ENCODE data around the gene RHEB. TPM values are rescaled to one million over a fixed set of nuclear protein-coding genes. Genes with fewer than 3 reads are reported as not detected.
A peak's percentile ranks its signal among the peaks of the same experiment; 100 is the strongest.

RHEB gene
- total RNA-seq, 1 experiment from 2014 or later: 87.0 TPM

- Histone ChIP-seq H3K9me3 (ENCODE audit: low read length) (no peaks in the 10 kb centered on the region), H3K27ac (ENCODE audit: low read length) (no peak overlapping the region), H3K4me2 (ENCODE audit: low read length) (0 out of 2 replicates have a peak overlapping the region, but pooled peaks have one; percentile 1), H4K20me1 (ENCODE audit: low read length) (no peaks in the 10 kb centered on the region), H2AFZ (ENCODE audit: low read length) (no peak overlapping the region), H3K79me2 (ENCODE audit: low read length) (no peaks in the 10 kb centered on the region), H3K9me2 (replicated peaks; ENCODE audit: low read length) (no peaks in the 10 kb centered on the region), H3K36me3 (ENCODE audit: low read depth, low read length) (peaks cover 2% of the 10 kb centered on the region; the same call in 1 of the 2 replicates), H3F3A (ENCODE audit: low read length, unreplicated experiment) (no peaks in the 10 kb centered on the region), H3K4me1 (ENCODE audit: insufficient read depth, low read length) (peaks cover 11% of the 10 kb centered on the region; the same call in 1 of the 2 replicates), H3K4me3 (ENCODE audit: low read length) (no peak overlapping the region), H3K9ac (ENCODE audit: low read length) (no peak overlapping the region), H3K27me3 (ENCODE audit: low read length) (no peaks in the 10 kb centered on the region)
- no TSS peak for BruUV-seq (replicated peaks)
- peak; percentile 54 for DNase-seq
- no peak for TF ChIP-seq CTCF (conservative IDR thresholded peaks at IDR 0.05; ENCODE audit: low read depth, low read length)
- no peak for TF ChIP-seq EZH2 (IDR thresholded peaks at IDR 0.05; ENCODE audit: low read length, unreplicated experiment)
- TF ChIP-seq EZH2phosphoT487 (IDR thresholded peaks at IDR 0.05; ENCODE audit: borderline replicate concordance, low read length): no peak
- ATAC-seq: peak; percentile 82
- POLR2A ChIA-PET (ENCODE audit: unreplicated experiment): no interaction called here
- CTCF ChIA-PET: no interaction called here
- intact Hi-C loops (cut with micrococcal nuclease): no loop called here
These were observed 45.8 kb upstream of the RHEB start for GRCh38 chr7:151565541-151565940.

DNA sequence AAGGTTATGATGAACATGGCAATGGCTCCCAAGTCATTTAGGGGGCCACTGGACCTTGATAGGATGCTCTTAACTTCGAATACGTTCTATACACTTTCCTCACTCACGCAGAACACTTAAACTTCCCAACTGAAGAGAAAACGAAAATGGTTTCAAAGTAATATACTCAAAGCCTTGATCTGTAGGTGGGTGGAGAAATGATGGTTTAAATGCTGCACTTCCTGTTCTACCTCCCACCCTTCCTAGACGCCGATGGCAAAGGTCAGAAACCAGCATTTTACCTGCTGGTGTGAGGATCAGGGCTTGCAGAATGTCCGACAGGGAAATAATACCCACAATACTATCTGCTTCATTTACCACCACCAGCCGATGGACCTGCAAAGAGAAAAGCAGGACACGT, 40.5 kb upstream of the RHEB start:
- H3K27me3 ChIP-seq (ENCODE audit: low read length): no peaks in the 10 kb centered on the region
- ATAC-seq: no peak
- H3K9me3 ChIP-seq (ENCODE audit: low read length): no peaks in the 10 kb centered on the region
- H3K36me3 ChIP-seq (ENCODE audit: low read depth, low read length): peaks cover 6% of the 10 kb centered on the region; the same call in 1 of the 2 replicates
- ChIA-PET CTCF (no interaction called here), POLR2A (ENCODE audit: unreplicated experiment) (no interaction called here)
- intact Hi-C loops (cut with micrococcal nuclease): no loop called here
- no peaks in the 10 kb centered on the region for H3F3A ChIP-seq (ENCODE audit: low read length, unreplicated experiment)
- no peak overlapping the region for H2AFZ ChIP-seq (ENCODE audit: low read length)
- no peak overlapping the region for H3K4me3 ChIP-seq (ENCODE audit: low read length)
- no peaks in the 10 kb centered on the region for H4K20me1 ChIP-seq (ENCODE audit: low read length)
- 0 out of 2 replicates have a peak, but pooled peaks cover under 1% of the 10 kb centered on the region for H3K4me1 ChIP-seq (ENCODE audit: insufficient read depth, low read length)
- no TSS peak for BruUV-seq (replicated peaks)
- H3K4me2 ChIP-seq (ENCODE audit: low read length): no peak overlapping the region
- no peaks in the 10 kb centered on the region for H3K9me2 ChIP-seq (replicated peaks; ENCODE audit: low read length)
- TF ChIP-seq EZH2 (IDR thresholded peaks at IDR 0.05; ENCODE audit: low read length, unreplicated experiment) (no peak), EZH2phosphoT487 (IDR thresholded peaks at IDR 0.05; ENCODE audit: borderline replicate concordance, low read length) (no peak), CTCF (conservative IDR thresholded peaks at IDR 0.05; ENCODE audit: low read depth, low read length) (no peak)
- no peaks in the 10 kb centered on the region for H3K79me2 ChIP-seq (ENCODE audit: low read length)
- H3K27ac ChIP-seq (ENCODE audit: low read length): no peak overlapping the region
- no peak for DNase-seq
- H3K9ac ChIP-seq (ENCODE audit: low read length): no peak overlapping the region

DNA sequence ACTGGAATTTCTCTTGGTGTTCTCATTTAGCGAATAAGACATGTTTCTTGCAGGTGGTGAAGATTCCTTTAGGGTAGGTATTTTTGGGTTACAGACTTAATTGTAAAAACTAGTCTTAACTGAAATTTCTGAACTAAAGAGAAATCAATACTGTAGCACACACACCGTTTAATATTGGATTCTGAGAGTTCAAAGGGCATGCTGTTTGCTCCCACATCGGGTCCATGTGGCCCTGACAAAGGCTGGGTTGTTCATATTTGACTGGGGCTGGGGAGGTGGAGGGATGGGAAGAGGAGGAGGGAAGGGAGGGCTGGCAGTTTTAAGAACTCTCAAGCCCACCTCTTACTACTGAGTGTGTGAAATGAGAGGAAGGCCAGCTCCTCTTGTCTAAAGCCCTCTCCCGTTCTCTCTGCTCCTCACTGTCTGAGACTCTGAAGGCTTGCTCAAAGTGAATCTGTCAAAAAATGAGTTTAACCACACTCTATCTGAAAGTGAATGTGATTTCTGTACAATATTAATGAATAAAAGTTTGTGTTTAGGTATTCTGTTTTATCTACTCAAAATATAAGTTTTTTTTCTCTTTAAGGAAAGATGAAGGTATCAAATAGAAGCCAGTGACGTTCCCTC, 40.0 kb upstream of the RHEB start:
- Histone ChIP-seq H3K4me3 (ENCODE audit: low read length) (no peak overlapping the region), H3K4me2 (ENCODE audit: low read length) (no peak overlapping the region), H2AFZ (ENCODE audit: low read length) (no peak overlapping the region), H3K4me1 (ENCODE audit: insufficient read depth, low read length) (no peaks in the 10 kb centered on the region), H3K27ac (ENCODE audit: low read length) (no peak overlapping the region), H3F3A (ENCODE audit: low read length, unreplicated experiment) (no peaks in the 10 kb centered on the region), H4K20me1 (ENCODE audit: low read length) (no peaks in the 10 kb centered on the region), H3K79me2 (ENCODE audit: low read length) (no peaks in the 10 kb centered on the region), H3K9me3 (ENCODE audit: low read length) (no peaks in the 10 kb centered on the region), H3K9me2 (replicated peaks; ENCODE audit: low read length) (no peaks in the 10 kb centered on the region), H3K36me3 (ENCODE audit: low read depth, low read length) (peaks cover 6% of the 10 kb centered on the region; the same call in 1 of the 2 replicates), H3K27me3 (ENCODE audit: low read length) (no peaks in the 10 kb centered on the region), H3K9ac (ENCODE audit: low read length) (no peak overlapping the region)
- no TSS peak for BruUV-seq (replicated peaks)
- DNase-seq (no peak), ATAC-seq (no peak)
- ChIA-PET POLR2A (ENCODE audit: unreplicated experiment) (no interaction called here), CTCF (no interaction called here)
- TF ChIP-seq EZH2phosphoT487 (IDR thresholded peaks at IDR 0.05; ENCODE audit: borderline replicate concordance, low read length): no peak
- TF ChIP-seq EZH2 (IDR thresholded peaks at IDR 0.05; ENCODE audit: low read length, unreplicated experiment): no peak
- no peak for TF ChIP-seq CTCF (conservative IDR thresholded peaks at IDR 0.05; ENCODE audit: low read depth, low read length)
- intact Hi-C loops (cut with micrococcal nuclease): no loop called here

Measured in PC-3 (cell line).